Measurements from ENCODE around the gene TGFA.

Gene TGFA

DNA sequence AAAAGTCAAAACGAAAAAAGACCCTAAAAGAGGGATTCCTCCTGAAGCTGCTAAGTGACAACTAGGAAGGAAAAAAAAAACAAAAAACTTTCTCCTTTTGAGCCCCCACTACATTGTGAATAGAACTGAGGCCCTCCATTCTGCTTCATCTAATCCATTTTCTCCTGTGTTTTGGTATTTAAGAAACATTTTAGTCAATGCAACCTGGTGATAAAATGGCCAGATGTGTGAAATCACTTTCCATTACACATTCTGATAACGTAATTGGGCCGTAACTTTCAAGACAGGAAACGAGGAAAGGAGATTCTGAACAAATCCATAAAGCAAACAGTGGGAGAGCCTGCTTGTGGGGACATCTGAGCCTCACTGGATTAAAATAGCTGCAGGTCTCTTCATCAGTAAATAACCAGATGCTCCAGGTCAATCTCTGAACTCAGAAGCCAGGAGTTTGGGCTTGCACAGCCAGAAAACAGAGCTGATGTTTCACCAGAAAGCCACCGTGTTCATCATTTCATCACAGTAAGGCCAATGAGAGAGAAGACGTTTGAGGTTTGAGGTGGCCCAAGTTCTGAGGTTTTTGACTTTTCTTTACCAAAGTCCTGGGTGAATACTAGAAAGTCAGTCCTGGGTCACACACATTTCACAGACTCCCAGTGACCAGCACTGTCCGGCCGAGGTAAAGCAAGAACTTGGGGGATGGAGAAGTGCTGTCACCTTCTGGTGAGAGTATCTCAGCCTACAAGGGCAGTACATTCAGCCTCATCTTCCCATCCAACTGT is 47.8 kb downstream of the TGFA start:
- Histone ChIP-seq H3K79me2 (ENCODE audit: insufficient read depth, low read length) (no peaks in the 10 kb centered on the region), H3K4me2 (ENCODE audit: low read length) (no peak overlapping the region), H2AFZ (ENCODE audit: low read length) (no peak overlapping the region)

DNA sequence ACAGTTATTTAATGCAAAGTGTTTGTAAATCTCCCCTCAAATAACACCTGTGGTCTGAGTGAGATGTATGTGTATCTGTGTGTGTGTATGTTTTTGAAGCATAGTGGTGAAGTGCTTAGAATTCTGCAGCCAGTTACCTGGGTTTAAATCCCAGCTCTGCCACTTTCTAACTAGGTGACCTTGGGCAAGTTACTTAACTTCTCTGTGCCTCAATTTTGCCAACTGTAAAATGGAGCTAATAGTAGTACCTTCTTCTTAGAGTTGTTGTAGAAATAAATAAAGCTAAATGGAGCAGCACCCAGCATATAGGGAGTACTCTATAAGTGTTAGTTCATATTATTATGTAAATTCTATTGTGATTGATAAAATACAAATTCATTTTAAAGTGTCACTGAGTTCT is 48.9 kb downstream of the TGFA start:
- Histone ChIP-seq H3K9me3 (ENCODE audit: low read length) (no peaks in the 10 kb centered on the region), H3K27me3 (ENCODE audit: insufficient read depth, low read length) (no peaks in the 10 kb centered on the region; the same call in 1 of the 2 replicates), H3K4me3 (ENCODE audit: low read depth, low read length, poor library complexity, severe bottlenecking) (no peak overlapping the region), H3K9me2 (ENCODE audit: low read depth, low read length) (no peaks in the 10 kb centered on the region), H3K9ac (ENCODE audit: low read length) (no peak overlapping the region), H3K4me1 (ENCODE audit: insufficient read depth, low read length, severe bottlenecking) (no peaks in the 10 kb centered on the region), H3K36me3 (ENCODE audit: insufficient read depth, low read length) (no peaks in the 10 kb centered on the region), H4K20me1 (ENCODE audit: insufficient read depth, low read length) (no peaks in the 10 kb centered on the region), H3K4me2 (ENCODE audit: low read length) (no peak overlapping the region), H3K27ac (ENCODE audit: low read depth, low read length, poor library complexity, severe bottlenecking) (no peak overlapping the region), H2AFZ (ENCODE audit: low read length) (no peak overlapping the region), H3F3A (ENCODE audit: insufficient read depth, low read length) (no peaks in the 10 kb centered on the region), H3K79me2 (ENCODE audit: insufficient read depth, low read length) (no peaks in the 10 kb centered on the region)
- TF ChIP-seq EZH2 (IDR thresholded peaks at IDR 0.05; ENCODE audit: borderline replicate concordance, low read length), result no peak
- TF ChIP-seq, protein P1, sequence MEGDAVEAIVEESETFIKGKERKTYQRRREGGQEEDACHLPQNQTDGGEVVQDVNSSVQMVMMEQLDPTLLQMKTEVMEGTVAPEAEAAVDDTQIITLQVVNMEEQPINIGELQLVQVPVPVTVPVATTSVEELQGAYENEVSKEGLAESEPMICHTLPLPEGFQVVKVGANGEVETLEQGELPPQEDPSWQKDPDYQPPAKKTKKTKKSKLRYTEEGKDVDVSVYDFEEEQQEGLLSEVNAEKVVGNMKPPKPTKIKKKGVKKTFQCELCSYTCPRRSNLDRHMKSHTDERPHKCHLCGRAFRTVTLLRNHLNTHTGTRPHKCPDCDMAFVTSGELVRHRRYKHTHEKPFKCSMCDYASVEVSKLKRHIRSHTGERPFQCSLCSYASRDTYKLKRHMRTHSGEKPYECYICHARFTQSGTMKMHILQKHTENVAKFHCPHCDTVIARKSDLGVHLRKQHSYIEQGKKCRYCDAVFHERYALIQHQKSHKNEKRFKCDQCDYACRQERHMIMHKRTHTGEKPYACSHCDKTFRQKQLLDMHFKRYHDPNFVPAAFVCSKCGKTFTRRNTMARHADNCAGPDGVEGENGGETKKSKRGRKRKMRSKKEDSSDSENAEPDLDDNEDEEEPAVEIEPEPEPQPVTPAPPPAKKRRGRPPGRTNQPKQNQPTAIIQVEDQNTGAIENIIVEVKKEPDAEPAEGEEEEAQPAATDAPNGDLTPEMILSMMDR (IDR thresholded peaks at IDR 0.05; ENCODE audit: low read length), result no peak

More for the DNA sequence above, 47.8 kb downstream of the TGFA start:
- no peak overlapping the region for H3K27ac ChIP-seq (ENCODE audit: low read depth, low read length, poor library complexity, severe bottlenecking)
- H3K4me3 ChIP-seq (ENCODE audit: low read depth, low read length, poor library complexity, severe bottlenecking), result no peak overlapping the region
- no peaks in the 10 kb centered on the region for H3K4me1 ChIP-seq (ENCODE audit: insufficient read depth, low read length, severe bottlenecking)
- no peak for TF ChIP-seq EZH2 (IDR thresholded peaks at IDR 0.05; ENCODE audit: borderline replicate concordance, low read length)
- TF ChIP-seq, protein P1 (IDR thresholded peaks at IDR 0.05; ENCODE audit: low read length), result no peak
- H3K9me2 ChIP-seq (ENCODE audit: low read depth, low read length), result no peaks in the 10 kb centered on the region
- H3K27me3 ChIP-seq (ENCODE audit: insufficient read depth, low read length), result no peaks in the 10 kb centered on the region; the same call in 1 of the 2 replicates
- no peaks in the 10 kb centered on the region for H4K20me1 ChIP-seq (ENCODE audit: insufficient read depth, low read length)
- no peaks in the 10 kb centered on the region for H3F3A ChIP-seq (ENCODE audit: insufficient read depth, low read length)
- H3K9ac ChIP-seq (ENCODE audit: low read length), result no peak overlapping the region
- no peaks in the 10 kb centered on the region for H3K9me3 ChIP-seq (ENCODE audit: low read length)
- no peaks in the 10 kb centered on the region for H3K36me3 ChIP-seq (ENCODE audit: insufficient read depth, low read length)

DNA sequence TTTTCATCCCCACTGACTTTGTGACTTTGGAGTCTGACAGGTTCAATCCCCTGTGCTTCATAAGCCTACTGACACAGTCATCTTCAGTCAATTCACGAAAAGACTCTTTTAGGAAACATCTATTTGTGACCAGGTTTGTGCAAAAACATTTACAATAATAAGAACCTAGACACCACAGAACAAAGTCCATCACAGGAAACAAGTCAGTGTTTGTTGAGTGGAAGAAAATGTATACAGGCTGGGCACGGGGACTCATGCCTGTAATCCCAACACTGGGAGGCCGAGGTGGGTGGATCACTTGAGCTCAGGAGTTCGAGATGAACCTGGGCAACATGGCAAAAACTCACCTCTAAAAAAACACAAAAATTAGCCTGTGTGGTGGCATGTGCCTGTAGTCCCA is 49.7 kb downstream of the TGFA start:
- no peak overlapping the region for H3K27ac ChIP-seq (ENCODE audit: low read depth, low read length, poor library complexity, severe bottlenecking)

More for the DNA sequence above, 49.7 kb downstream of the TGFA start:
- no peaks in the 10 kb centered on the region for H3K36me3 ChIP-seq (ENCODE audit: insufficient read depth, low read length)
- H3K4me1 ChIP-seq (ENCODE audit: insufficient read depth, low read length, severe bottlenecking), result no peaks in the 10 kb centered on the region
- H3K9me2 ChIP-seq (ENCODE audit: low read depth, low read length), result no peaks in the 10 kb centered on the region
- H3K27me3 ChIP-seq (ENCODE audit: insufficient read depth, low read length), result no peaks in the 10 kb centered on the region; the same call in 1 of the 2 replicates
- H3K9ac ChIP-seq (ENCODE audit: low read length), result no peak overlapping the region
- no peak for TF ChIP-seq EZH2 (IDR thresholded peaks at IDR 0.05; ENCODE audit: borderline replicate concordance, low read length)
- TF ChIP-seq, protein P1 (IDR thresholded peaks at IDR 0.05; ENCODE audit: low read length), result no peak
- no peaks in the 10 kb centered on the region for H3K9me3 ChIP-seq (ENCODE audit: low read length)
- no peaks in the 10 kb centered on the region for H4K20me1 ChIP-seq (ENCODE audit: insufficient read depth, low read length)
- H3K4me3 ChIP-seq (ENCODE audit: low read depth, low read length, poor library complexity, severe bottlenecking), result no peak overlapping the region
- no peaks in the 10 kb centered on the region for H3K79me2 ChIP-seq (ENCODE audit: insufficient read depth, low read length)
- no peak overlapping the region for H2AFZ ChIP-seq (ENCODE audit: low read length)
- no peaks in the 10 kb centered on the region for H3F3A ChIP-seq (ENCODE audit: insufficient read depth, low read length)
- H3K4me2 ChIP-seq (ENCODE audit: low read length), result no peak overlapping the region

All from OCI-LY1 (cell line).